NCI-H146 (cell line): ENCODE measurements around the gene RNF8.
A peak's percentile ranks its signal among the peaks of the same experiment; 100 is the strongest.
"Not testable (repeated sequence)": the region's sequence is repeated elsewhere in the genome, so short reads cannot be mapped to it uniquely, and the experiment has no call there.

Experiments used
- DNase-seq: peaks from one replicate; lab custom pipeline; 2025; lab: John Stamatoyannopoulos, UW

Gene RNF8

DNA sequence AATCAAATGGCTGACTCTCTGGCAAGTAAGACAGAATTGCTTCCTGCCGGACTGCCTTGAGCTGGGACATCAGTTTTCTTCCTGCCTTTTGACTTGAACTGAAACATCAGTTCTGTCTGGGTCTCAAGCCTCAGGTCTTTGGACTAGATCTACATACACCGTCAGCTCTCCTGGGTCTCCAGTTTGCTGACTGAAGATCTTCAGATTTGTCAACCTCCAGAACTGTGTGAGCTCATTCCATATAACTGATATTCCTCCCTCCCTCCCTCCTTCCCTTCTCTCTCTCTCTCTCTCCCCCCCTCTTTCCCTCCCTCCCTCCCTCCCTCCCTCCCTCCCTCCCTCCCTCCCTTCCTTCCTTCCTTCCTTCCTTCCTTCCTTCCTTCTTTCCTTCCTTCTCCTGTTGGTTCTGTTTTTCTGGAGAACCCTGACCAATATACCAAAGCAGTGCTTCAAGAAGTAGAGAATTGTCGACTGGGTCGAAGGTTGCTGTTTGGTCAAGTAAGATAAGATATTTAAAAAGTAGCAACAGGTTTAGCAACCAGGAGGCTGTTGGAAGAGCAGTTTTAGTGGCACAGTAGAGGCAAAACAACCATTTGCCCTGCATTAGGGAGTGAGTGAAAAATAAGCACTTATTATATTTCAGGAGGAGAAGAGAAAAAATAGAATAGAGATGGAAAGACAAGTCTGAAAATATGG, 46.2 kb downstream of the RNF8 start:
- no peak for DNase-seq

DNA sequence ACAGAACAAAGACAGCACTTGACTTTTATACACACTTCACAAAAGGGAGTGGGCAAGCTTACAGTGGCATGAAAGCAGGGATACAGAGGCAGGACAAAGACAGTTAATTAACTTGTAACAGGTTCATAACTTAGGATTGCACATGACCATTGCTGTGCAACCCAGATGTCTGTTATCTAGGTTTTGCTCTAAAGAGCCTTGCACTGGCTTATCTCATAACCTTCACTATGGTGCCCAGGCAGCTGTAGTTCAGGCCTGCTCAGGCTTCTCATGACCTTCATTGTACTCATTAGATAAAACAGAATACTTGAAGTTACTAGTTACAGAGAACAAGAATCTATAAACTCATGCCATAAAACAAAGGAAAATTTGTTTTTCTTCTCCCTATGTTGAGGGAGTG, 47.9 kb downstream of the RNF8 start:
- not testable (repeated sequence) for DNase-seq

DNA sequence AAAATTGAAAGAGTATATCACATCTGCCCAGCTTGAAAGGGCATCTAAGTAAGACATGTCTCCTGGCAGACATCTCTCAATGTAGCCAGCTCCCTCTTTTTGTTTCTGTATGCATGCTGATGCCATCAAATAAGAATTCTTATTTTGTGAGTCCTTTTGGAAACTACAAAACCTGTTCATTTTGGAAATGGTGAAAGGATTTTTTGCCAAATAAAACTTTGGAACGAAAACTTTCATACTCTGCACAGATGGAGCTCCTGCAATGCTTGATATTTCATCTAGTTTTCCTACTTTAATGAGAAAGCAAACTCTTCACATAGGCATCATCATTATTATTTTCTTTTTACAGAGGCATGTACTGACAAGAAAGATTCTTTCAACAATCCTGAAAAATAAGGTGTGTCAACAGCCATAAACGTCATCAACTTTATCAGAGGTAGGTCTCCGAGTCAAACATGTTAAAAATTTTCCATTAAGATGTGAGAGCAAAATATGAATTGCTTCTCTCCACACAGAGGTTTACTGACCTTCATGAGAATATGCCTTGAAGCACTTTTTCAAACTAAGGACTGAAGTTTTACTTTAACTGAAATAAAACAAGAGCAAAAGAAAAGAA, 53.1 kb downstream of the RNF8 start:
- no peak for DNase-seq

DNA sequence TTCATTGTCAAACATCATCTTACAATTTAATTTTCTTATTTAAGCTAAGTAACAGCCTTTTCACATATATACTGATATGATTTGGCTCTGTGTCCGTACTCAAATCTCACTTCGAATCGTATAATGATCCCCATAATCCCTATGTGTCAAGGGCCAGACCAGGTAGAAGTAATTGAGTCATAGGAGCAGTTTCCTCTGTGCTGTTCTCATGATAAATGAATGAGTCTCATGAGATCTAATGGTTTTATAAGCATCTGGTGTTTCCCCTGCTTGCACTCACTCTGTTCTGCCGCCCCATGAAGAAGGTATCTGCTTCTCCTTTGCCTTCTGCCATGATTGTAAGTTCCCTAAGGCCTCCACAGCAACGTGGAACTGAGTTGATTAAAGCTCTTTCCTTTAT, 54.2 kb downstream of the RNF8 start:
- DNase-seq = no peak

DNA sequence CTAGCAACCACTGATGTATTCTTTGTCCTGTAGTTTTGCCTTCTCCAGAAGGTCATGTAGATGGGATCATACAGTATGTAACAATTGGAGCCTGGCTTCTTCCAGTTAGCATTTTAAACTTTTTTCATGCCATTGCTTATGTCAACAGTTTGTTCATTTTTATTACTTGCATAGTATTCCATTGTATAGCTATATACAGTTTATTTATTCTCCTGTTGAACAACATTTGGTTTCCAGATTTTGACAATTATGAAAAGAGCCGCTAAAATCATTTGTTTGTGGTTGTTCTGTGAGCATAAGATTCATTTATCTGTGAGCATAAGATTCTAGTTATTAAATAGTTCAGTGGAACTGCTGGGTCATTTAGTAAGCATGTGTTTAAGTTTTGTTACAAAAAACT, 55.7 kb downstream of the RNF8 start:
- no peak for DNase-seq

DNA sequence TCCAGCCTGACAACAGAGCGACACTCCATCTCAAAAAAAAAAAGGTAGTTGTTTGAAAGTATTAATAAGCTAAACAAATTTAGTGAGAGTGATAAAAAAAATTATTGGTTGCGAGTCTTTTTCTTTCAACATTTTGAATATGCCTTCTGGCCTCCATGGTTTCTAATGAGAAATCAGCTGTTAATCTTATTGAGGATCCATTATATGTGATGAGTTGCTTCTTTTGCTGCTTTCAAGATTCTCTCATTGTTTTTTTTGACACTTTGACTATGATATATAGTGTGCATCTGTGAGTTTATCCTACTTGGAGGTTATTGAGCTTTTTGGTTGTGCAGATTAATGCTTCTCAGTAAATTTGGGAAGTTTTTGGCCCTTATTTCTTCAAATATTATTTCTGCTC, 63.6 kb downstream of the RNF8 start:
- DNase-seq = no peak

DNA sequence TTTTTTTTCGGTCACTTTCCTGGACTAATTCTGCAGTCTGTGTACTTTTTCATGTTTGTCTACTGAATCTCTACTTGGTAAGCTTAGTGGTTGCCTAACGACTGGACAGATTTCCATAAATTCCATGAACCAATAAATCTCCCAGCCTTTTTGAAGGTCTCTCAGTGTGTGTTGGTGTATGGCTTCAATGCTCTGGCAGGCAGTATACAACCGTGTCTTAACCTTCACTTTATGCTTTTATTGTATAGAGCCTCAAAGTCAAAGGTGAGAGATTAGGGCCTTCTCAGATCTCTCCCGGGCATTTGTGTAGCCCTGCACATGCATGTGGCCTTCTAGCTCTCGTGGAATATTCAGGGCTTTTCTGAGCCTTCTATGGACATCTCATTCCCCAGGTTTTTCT, 64.9 kb downstream of the RNF8 start:
- DNase-seq = no peak

DNA sequence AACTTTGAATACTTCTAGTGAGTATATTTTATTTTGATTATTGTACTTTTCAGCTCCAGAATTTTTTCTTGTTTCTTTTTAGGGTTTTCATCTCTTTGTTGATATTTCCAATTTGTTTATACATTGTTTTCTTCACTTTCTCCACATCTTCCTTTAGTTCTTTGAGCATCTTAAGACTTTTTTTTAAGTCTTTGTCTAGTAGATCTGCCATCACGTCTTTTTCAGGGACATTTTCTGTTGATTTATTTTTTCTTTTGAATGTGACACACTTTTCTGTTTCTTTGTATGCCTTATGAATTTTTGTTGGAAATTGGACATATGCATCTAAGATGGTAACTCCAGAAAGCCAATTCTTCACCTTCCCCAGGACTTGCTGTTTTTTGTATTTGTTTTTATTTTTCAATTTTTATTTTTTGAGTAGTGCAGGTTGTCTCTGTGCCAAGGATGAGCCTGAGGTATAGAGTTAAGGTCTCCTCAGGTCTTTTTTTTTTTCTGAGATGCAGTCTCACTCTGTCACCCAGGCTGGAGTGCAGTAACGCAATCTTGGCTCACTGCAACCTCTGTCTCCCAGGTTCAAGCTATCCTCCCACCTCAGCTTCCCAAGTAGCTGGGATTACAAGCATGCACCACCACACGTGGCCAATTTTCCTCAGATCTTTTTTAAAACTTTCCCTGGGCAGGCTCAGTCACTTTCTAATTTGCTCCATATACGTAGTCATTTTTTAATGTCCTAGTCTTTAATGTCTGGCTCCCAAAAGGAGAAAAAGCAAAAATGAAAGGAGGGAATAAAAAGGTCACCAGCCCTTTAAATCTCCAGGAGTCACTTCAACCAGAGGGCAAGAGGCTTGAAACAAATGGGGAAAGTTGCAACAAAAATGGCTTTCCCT, 72.5 kb downstream of the RNF8 start:
- DNase-seq = no peak

DNA sequence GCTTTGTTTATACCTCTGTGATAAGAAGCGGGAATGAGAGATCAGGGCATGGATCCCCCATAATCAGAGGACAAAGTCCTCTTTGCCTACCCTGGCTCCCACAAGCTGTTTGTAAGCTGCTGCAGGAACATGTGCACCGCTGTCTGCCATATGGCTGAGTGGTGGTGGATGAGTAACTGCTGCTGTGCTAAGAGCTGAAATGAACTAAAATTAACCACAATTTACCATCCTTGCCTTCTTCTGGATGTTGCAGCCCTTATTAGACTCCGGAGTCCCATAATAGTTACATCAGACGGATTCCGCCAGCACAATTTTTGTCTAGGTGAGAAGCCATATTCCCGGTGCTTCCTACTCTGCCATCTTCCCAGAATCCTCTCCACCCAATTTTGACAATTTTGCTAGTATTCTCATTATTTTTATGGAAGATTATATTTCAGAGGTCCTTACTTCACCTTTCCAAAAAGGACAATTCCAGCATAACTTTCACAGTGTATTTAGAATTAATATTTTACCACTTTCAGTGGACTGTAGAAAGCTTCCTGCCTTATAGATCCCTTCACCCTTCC, 73.2 kb downstream of the RNF8 start:
- no peak for DNase-seq

DNA sequence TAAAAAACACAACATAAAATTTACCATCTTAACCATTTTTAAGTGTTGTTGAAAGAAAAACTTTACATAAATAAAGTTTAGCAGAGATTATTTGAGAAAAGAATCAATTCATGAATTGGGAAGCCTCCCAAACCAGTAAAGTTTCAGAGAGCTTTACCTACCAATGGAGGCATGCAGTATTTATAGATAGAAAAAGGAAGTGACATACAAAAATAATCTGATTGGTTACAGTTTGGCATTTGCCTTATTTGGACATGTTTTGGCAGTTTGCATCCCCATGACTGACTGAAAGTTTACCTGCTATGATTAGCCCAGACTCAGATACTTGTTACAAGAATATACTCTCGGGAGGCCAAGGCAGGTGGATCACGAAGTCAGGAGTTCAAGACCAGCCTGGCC, 75.6 kb downstream of the RNF8 start:
- no peak for DNase-seq

DNA sequence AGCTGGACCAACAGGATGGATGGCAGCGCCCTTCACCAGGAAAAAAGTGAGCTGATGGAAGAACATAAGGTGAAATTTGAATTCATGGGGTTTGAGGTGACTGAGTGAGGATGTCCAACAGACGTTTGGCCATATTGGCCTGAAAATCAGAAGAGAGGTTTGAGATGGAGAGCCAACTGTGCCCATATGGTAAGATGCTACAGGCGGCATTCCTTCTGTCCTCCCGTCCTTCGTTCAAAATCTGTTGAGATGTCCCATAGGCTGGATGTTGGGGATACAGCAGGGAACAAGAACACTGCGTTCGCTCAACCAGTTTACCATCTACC, 78.8 kb downstream of the RNF8 start:
- no peak for DNase-seq

DNA sequence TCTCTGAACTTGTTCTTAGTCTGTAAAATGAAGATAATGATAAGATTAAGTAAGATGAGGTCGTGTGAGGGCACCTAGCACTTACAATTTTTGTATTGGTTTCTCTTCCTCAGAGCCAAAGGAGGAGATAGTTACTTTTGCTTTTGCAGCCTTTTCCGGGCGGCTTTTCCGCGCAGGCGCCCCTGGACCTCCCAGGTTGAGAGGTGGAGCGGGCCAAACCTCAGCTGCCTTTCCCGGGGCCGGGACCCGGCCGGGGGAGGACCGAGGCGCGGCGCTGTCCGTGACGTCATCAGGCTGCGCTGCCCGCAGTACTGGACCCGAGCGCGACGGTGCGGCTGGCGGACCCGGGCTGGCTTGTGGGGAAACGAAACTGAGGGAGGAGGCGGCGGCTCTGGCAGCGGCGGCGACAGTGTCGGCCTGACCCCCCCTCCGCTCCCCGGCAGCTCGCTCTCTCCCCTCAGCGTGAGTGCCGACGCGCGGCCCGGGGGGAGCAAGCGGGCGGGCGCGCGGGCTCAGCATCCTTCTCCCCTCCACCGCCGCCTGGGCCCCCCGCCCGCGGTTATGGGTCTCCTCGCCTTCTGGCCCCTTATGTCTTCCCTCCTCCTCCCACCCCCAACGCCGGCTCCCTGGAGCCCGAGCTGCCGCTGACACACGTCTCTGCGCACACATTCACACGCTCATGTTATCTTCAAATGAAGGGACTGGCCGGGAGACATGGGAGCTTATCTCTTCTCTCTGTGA, 79.3 kb downstream of the RNF8 start, which contains the start of gene CMTR1:
CMTR1 (plus strand) TSS at position 306 of the 741 bp plus-strand sequence. CDS start 2,409 bp downstream, outside the sequence.
- DNase-seq = peak; percentile 96

DNA sequence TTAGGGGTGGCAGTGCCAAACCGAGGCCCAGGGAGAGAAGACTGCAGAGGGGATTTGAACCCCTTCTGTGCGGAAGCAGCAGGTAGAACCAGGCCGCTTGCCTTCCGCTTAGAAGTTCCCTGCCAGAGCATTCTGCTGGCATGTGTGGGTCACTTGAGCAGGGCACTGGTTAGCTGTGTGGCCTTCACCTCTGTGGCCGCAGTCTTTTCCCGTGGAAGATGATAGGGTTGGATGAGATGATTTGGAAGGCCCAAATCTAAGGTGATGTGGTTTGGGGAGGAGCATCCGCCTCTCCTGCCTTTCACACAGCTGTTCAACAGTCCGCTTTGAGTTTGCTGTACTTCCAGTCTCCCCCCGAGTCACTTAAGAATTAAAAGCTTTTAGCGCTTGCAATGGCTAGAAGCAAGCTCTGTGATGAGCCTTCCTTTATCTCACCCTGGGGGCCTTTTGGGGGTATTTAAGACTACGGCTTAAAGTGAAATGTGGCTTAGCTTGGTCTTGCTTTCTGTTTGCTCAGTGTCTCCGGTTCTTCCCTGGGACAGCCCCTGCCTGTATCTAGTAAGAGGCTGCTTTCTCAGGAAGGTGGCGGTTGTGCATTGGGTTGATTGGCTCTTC, 80.0 kb downstream of the RNF8 start:
- peak; percentile 51 for DNase-seq

DNA sequence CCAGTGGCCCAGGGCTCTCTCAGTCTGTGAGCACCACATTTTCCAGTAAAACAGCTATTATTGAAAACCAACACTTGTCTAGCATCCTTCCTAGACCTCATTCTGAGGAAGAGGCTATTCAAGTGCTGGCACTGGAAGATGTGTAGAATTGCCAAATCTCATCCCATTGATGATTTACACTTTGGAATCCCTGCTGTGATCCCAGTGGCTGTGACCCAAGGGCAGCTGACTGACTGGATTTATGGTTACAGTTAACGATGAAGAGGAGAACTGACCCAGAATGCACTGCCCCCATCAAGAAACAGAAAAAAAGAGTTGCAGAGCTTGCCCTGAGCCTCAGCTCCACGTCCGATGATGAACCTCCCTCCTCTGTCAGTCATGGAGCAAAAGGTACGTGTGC, 81.6 kb downstream of the RNF8 start:
- no peak for DNase-seq

DNA sequence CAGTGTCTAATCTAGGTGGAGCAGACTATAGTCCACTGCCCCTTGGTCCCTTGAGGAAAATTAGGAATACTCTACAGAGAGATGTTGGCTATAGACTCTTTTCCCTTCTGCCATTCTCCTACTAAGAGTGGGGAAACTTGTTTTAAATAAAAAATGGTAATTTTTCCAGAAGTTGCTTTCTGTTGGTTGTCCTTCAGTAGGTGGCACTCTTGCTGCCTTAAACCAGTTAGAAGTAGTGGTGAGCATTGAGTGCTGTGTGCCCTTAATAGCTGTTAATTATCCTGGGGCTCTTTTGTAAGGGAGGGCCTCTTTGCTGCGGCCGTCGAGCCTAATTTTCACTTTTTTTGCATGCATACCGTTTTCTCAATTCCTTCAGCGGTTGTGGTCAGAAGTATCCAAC, 82.0 kb downstream of the RNF8 start:
- no peak for DNase-seq

DNA sequence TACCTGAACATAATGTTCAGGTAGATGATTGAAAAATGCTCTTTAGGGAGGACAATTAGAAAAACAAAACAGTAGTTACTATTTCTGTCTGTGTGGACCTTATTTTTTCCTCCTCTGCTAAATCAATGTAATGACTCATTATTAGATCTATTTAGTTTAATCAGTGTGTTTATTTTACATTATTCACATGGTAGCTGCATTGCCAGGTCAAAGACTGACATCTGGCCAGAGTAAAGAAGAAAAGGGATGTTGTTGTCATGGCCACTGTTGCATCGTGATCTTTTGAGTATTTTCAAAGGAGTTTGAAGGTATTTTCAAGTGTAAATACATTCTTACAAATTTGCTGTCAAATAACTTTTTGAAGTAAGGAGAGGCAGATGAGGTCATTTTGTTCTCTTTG, 85.1 kb downstream of the RNF8 start:
- peak; percentile 14 for DNase-seq

DNA sequence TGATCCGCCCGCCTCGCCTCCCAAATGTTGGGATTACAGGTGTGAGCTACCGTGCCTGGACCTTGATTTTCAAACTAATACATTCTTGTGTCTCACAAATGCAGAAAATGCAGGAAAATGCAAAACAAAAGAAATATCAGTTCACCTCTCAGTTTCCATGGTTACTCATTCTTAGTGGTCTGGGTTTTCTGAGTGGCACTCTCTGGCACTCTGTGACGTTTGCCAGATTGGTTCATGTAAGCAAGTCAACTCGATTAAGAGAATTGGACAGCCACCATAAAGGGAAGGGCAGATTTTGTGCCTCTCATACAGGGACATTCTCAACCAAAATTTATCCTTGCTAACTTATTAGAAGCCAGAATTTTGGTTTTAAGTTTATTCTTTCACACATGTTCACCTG, 87.9 kb downstream of the RNF8 start:
- DNase-seq = no peak

DNA sequence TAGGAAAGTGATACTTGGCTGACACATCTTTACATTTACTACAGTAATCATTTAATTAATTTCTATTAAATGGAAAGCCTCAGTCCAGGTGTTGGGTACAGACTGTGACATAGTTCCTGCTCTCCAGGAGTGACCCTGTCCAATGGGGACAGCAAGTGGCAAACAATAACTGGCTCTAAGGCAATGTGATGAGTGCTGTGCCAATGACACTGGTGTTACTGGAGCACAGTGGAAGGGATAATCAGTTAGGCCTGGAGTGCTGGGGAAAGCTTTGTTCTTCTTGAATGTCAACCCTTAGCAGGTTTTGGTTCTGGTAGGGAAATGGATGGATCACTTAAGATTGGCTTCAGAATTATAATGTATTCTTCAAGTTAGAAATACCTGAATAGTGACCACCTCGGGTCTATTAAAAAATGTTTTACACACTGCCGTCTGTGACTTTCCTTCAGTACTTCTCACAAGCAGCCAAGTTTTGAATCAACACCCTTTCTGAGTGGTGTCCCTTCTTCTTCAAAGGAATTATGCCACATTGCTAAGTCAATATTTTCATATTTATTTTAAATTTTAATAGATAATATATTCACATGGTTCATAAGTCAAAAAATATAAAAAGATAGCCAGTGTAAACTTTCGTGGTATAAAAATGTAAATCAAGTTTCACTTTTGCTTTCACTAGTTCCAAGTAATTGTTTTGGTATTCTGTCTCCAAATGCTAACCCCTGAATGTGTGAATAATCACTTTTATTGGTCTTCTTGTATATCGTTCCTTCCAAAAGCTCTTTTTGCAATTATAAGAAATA, 88.8 kb downstream of the RNF8 start:
- DNase-seq = no peak

DNA sequence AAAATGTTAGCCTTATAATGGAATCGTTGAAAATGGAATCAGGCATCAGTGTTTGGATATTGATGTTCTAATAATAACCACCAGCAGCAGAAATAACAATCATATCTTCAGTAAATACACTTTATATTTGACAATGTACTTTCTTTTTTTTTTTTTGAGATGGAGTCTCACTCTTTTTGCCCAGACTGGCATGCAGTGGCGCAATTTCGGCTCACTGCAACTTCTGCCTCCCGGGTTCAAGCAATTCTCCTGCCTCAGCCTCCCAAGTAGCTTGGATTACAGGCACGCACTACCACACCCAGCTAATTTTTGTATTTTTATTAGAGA, 89.4 kb downstream of the RNF8 start:
- DNase-seq = not testable (repeated sequence)
